HepG2 (cell line): ENCODE data around the gene RNPEPL1. TPM values are rescaled to one million over a fixed set of nuclear protein-coding genes. Genes with fewer than 3 reads are reported as not detected.

Experiments
- ATAC-seq: fragments of 200-7000 bp; cut with Tn5 transposase; 3 replicates; pipeline ENCODE4 v1.9.1; 2020; ENCODE audit warnings: mild to moderate bottlenecking, moderate library complexity
- BruUV-seq: library from RNA; stranded (reverse); fragments of 400-500 nt; replicated peaks from 2 replicates; lab custom pipeline; 2021; lab: Mats Ljungman, UMichigan
- CTCF ChIA-PET: fragments of 300-600 bp; formaldehyde crosslinking; extraction: SDS; loops from one replicate; lab custom pipeline; 2021; ENCODE audit warnings: low total read pairs, inconsistent platforms, low intra/inter-chr PET ratio; lab: Yijun Ruan, JAX
- POLR2A ChIA-PET: fragments of 350-600 bp; sonication (Branson Sonifier 250); formaldehyde crosslinking; loops from one replicate; lab custom pipeline; 2020; ENCODE audit warnings: antibody characterized with exemption, inconsistent platforms; lab: Yijun Ruan, JAX
- DNase-seq: peaks from one replicate; pipeline ENCODE4 v3.0.0-alpha.2; 2015; ENCODE audit warnings: low spot score
- FAIRE-seq: peaks from 3 replicates; lab custom pipeline; 2011; peaks lifted over from hg19 to GRCh38; lab: Jason Lieb, UNC
- H2AFZ ChIP-seq: one replicate; pipeline ENCODE4 v1.6.1; 2011; ENCODE audit warnings: low read length, inconsistent platforms
- H3K27ac ChIP-seq: fragments of 300-600 bp; 3 replicates; pipeline ENCODE4 v1.8.0; 2011; ENCODE audit warnings: mixed run types, mild to moderate bottlenecking, mixed read lengths, low read length, inconsistent platforms; ENCODE audit not compliant: insufficient read depth; ENCODE audit errors: extremely low read length
- H3K27me3 ChIP-seq, 2 experiments: fragments of 200-600 bp in 1 of 2; 2 replicates in 1 of 2; 3 replicates in 1 of 2; pipeline versions ENCODE4 v1.6.0 to v1.8.0; 2011; ENCODE audit warnings: low read length in 2 of 2, mild to moderate bottlenecking in 2 of 2, moderate library complexity in 2 of 2, inconsistent platforms in 1 of 2; ENCODE audit not compliant: insufficient read depth in 2 of 2, control insufficient read depth in 1 of 2
- H3K36me3 ChIP-seq, 2 experiments: fragments of 200-600 bp in 1 of 2; replicated peaks in 1 of 2; 2 replicates in 1 of 2; 3 replicates in 1 of 2; pipeline versions ENCODE4 v1.5.1 to v1.8.0; 2011; ENCODE audit warnings: low read length in 2 of 2, inconsistent platforms in 1 of 2; ENCODE audit not compliant: insufficient read depth in 2 of 2, control insufficient read depth in 1 of 2
- H3K4me1 ChIP-seq: 2 replicates; pipeline ENCODE4 v1.5.1; 2012; ENCODE audit warnings: low read length, inconsistent platforms; ENCODE audit not compliant: insufficient read depth
- H3K4me2 ChIP-seq: 2 replicates; pipeline ENCODE4 v1.6.0; 2011; ENCODE audit warnings: low read depth, low read length, inconsistent platforms
- H3K4me3 ChIP-seq, 3 experiments: fragments of 200-600 bp in 1 of 3; sonication (generic), shearing (Covaris generic) in 1 of 3; replicated peaks in 1 of 3; 2 replicates each; pipeline ENCODE4 v1.5.1; 2011 to 2016; ENCODE audit warnings: low read length in 3 of 3, inconsistent platforms in 2 of 3, low read depth in 2 of 3, mild to moderate bottlenecking in 2 of 3, control low read depth in 1 of 3, mixed read lengths in 1 of 3; ENCODE audit not compliant: insufficient read depth in 1 of 3
- H3K79me2 ChIP-seq: one replicate; pipeline ENCODE4 v1.6.1; 2011; ENCODE audit warnings: low read length, inconsistent platforms; ENCODE audit not compliant: insufficient read depth
- H3K9ac ChIP-seq: 2 replicates; pipeline ENCODE4 v1.6.0; 2011; ENCODE audit warnings: mild to moderate bottlenecking, low read depth, low read length, inconsistent platforms; ENCODE audit not compliant: insufficient read depth
- H3K9me3 ChIP-seq: 2 replicates; pipeline ENCODE4 v1.5.1; 2012; ENCODE audit warnings: mild to moderate bottlenecking, low read length
- H4K20me1 ChIP-seq: 2 replicates; pipeline ENCODE4 v1.6.0; 2011; ENCODE audit warnings: inconsistent platforms, mild to moderate bottlenecking, low read length, moderate library complexity; ENCODE audit not compliant: insufficient read depth
- ATF5 ChIP-seq: sonication (generic); formaldehyde crosslinking; IDR thresholded peaks from 2 replicates; pipeline ENCODE4 v1.4.0; 2020; ENCODE audit warnings: mild to moderate bottlenecking, low read depth, missing genetic modification reagents
- BCL3 ChIP-seq: sonication (generic); formaldehyde crosslinking; IDR thresholded peaks from 2 replicates; pipeline ENCODE4 v1.5.1; 2020; ENCODE audit warnings: mild to moderate bottlenecking, missing genetic modification reagents, moderate library complexity
- FOXC1 ChIP-seq: sonication (generic); formaldehyde crosslinking; IDR thresholded peaks from 2 replicates; pipeline ENCODE4 v1.8.0; 2022; ENCODE audit warnings: mild to moderate bottlenecking, missing genetic modification reagents, borderline replicate concordance
- PCBP1 ChIP-seq: fragments of 200-400 bp; formaldehyde crosslinking; IDR thresholded peaks from 2 replicates; pipeline ENCODE4 v1.6.1; 2017; ENCODE audit warnings: mild to moderate bottlenecking, low read depth, low read length, borderline replicate concordance
- POGK ChIP-seq: sonication (generic); formaldehyde crosslinking; conservative IDR thresholded peaks from 2 replicates; pipeline ENCODE4 v1.8.0; 2022; ENCODE audit warnings: mild to moderate bottlenecking, moderate library complexity, missing genetic modification reagents
- SMARCC2 ChIP-seq: fragments of 450-650 bp; IDR thresholded peaks from 2 replicates; pipeline ENCODE4 v1.6.1; 2017; ENCODE audit warnings: antibody characterized with exemption, mild to moderate bottlenecking
- SOX5 ChIP-seq: IDR thresholded peaks from 2 replicates; pipeline ENCODE4 v1.6.1; 2016; ENCODE audit warnings: borderline replicate concordance
- TEAD2 ChIP-seq: sonication (generic); formaldehyde crosslinking; IDR thresholded peaks from 2 replicates; pipeline ENCODE4 v1.9.0; 2021; ENCODE audit warnings: missing genetic modification reagents
- ZFP90 ChIP-seq: sonication (generic); formaldehyde crosslinking; IDR thresholded peaks from 2 replicates; pipeline ENCODE4 v1.8.0; 2022; ENCODE audit warnings: missing genetic modification reagents, mild to moderate bottlenecking, inconsistent platforms, borderline replicate concordance
- ZNF101 ChIP-seq: sonication (generic); formaldehyde crosslinking; IDR thresholded peaks from 2 replicates; pipeline ENCODE4 v1.4.0; 2020; ENCODE audit warnings: mild to moderate bottlenecking, low read depth, missing genetic modification reagents, borderline replicate concordance
- ZNF275 ChIP-seq: sonication (generic); formaldehyde crosslinking; IDR thresholded peaks from 2 replicates; pipeline ENCODE4 v1.8.0; 2022; ENCODE audit warnings: missing genetic modification reagents, mild to moderate bottlenecking, inconsistent platforms, borderline replicate concordance
- ZNF280D ChIP-seq: sonication (generic); formaldehyde crosslinking; IDR thresholded peaks from 2 replicates; pipeline ENCODE4 v1.5.1; 2020; ENCODE audit warnings: mild to moderate bottlenecking, missing genetic modification reagents
- ZNF720 ChIP-seq: sonication (generic); formaldehyde crosslinking; IDR thresholded peaks from 2 replicates; pipeline ENCODE4 v1.4.0; 2020; ENCODE audit warnings: missing genetic modification reagents
- WGBS: methylation state at CpG from one replicate; pipeline ENCODE4 v1.1.6; 2017; ENCODE audit warnings: low lambda C conversion rate; 5-methylcytosine and 5-hydroxymethylcytosine counted together
- in situ Hi-C: cut with HindIII; loops from 2 replicates; pipeline ENCODE4 v1.10.0; 2017; ENCODE audit warnings: low pct_unique_long_range_greater_than_20kb; ENCODE audit not compliant: extremely low pct_ligation_motif_present
- intact Hi-C: fragments of 100-400 bp; cut with micrococcal nuclease; formaldehyde crosslinking; loops from one replicate; pipeline ENCODE4 v1.10.0; 2022; ENCODE audit not compliant: unreplicated experiment
- polyA plus RNA-seq, 8 experiments: library from polyadenylated mRNA; depleted of rRNA in 3 of 8; stranded (reverse) in 7 of 8; unstranded in 1 of 8; fragments of >200 nt; fragmentation: Illumina TruSeq in 4 of 8; extraction: Trizol in 4 of 8; gene quantifications; 2 replicates each; pipeline versions ENCODE4 v1.2.1 to v1.2.3, GENCODE V29; 2011 to 2016; ENCODE audit warnings: low read depth in 4 of 8, missing spikeins in 1 of 8, mixed read lengths in 1 of 8; ENCODE audit not compliant: insufficient read depth in 1 of 8
- total RNA-seq, 5 experiments: library from RNA; depleted of rRNA; stranded (reverse); fragments of >200 nt; fragmentation: Illumina TruSeq; extraction: Trizol; gene quantifications; 2 replicates each; pipeline ENCODE4 v1.2.3, GENCODE V29; 2016; ENCODE audit warnings: low read depth in 1 of 5

RNPEPL1 gene
- total and polyA plus RNA-seq, 2 of the 13 experiments (the other 11 are each of a cell fraction or from before 2014, with no cell fraction given): 13.0 to 18.0 TPM

- H3K27ac ChIP-seq: no peak overlapping the region
- FAIRE-seq (no peak), ATAC-seq (no peak), DNase-seq (no peak)
- no TSS peak for BruUV-seq
- in situ Hi-C loops (loop anchor here (25.0 kb wide), 1 partner anchor 658 kb away; no protein-coding TSS in a partner anchor), intact Hi-C loops (no loop called here)
- POLR2A ChIA-PET: interaction anchor here (2.3 kb wide), 1 partner anchor 11 kb away, joined by 6 read pairs; no protein-coding TSS in a partner anchor
- H2AFZ ChIP-seq: no peak overlapping the region
- H3K9me3 ChIP-seq: no peaks in the 10 kb centered on the region
- CTCF ChIA-PET: no interaction called here
- 96% methylated on average over 7 of the region's 7 CpGs for WGBS
- H4K20me1 ChIP-seq: no peaks in the 10 kb centered on the region
- TF ChIP-seq PCBP1 (no peak), ZFP90 (CRISPR knock-in tag) (no peak), ATF5 (CRISPR knock-in tag) (no peak), TEAD2 (CRISPR knock-in tag) (no peak), ZNF275 (no peak), SMARCC2 (no peak), ZNF280D (CRISPR knock-in tag) (no peak), SOX5 (CRISPR knock-in tag) (no peak), ZNF720 (CRISPR knock-in tag) (no peak), POGK (CRISPR knock-in tag) (no peak), BCL3 (CRISPR knock-in tag) (no peak), FOXC1 (no peak), ZNF101 (CRISPR knock-in tag) (no peak)
- H3K79me2 ChIP-seq: peaks cover 17% of the 10 kb centered on the region
- H3K27me3 ChIP-seq: no peaks in the 10 kb centered on the region
- peaks cover 18 to 45% of the 10 kb centered on the region in 2 experiments for H3K36me3 ChIP-seq
- no peak overlapping the region for H3K4me3 ChIP-seq
- peaks cover 33% of the 10 kb centered on the region for H3K4me1 ChIP-seq
- H3K9ac ChIP-seq: no peak overlapping the region
- H3K4me2 ChIP-seq: no peak overlapping the region
These were observed 14.3 kb upstream of the RNPEPL1 start for GRCh38 chr2:240553956-240554480.
